Measurements from ENCODE around the gene VAV3.

VAV3 gene

GRCh38 chr1:107941531-107941930, 23.4 kb downstream of the VAV3 start:
- no peak for ATAC-seq (replicated peaks; ENCODE audit: extremely low read depth, poor library complexity, severe bottlenecking)
- peaks cover 62% of the 10 kb centered on the region for H3K4me1 Mint-ChIP-seq
- H3K27ac Mint-ChIP-seq (ENCODE audit: low read depth), result peak overlapping the region; percentile 93
- no peaks in the 10 kb centered on the region for H3K9me3 Mint-ChIP-seq
- peak overlapping the region; percentile 4 for H3K4me3 Mint-ChIP-seq
- H3K27me3 Mint-ChIP-seq, result no peaks in the 10 kb centered on the region
- DNase-seq (ENCODE audit: low spot score in 2 of 2), result no peak
- peaks cover 6% of the 10 kb centered on the region for H3K36me3 Mint-ChIP-seq (ENCODE audit: insufficient read depth)

- no peak overlapping the region for H3K4me3 Mint-ChIP-seq
- DNase-seq (ENCODE audit: low spot score in 2 of 2), result no peak
- H3K27ac Mint-ChIP-seq (ENCODE audit: low read depth), result peak overlapping the region; percentile 93
- H3K36me3 Mint-ChIP-seq (ENCODE audit: insufficient read depth), result peaks cover 6% of the 10 kb centered on the region
- peaks cover 63% of the 10 kb centered on the region for H3K4me1 Mint-ChIP-seq
- H3K27me3 Mint-ChIP-seq, result no peaks in the 10 kb centered on the region
- H3K9me3 Mint-ChIP-seq, result no peaks in the 10 kb centered on the region
- ATAC-seq (replicated peaks; ENCODE audit: extremely low read depth, poor library complexity, severe bottlenecking), result no peak
These were observed 23.9 kb downstream of the VAV3 start for GRCh38 chr1:107941123-107941522.

- H3K4me1 Mint-ChIP-seq, result peaks cover 67% of the 10 kb centered on the region
- ATAC-seq (replicated peaks; ENCODE audit: extremely low read depth, poor library complexity, severe bottlenecking) (no peak), DNase-seq (ENCODE audit: low spot score in 2 of 2) (no peak)
- no peaks in the 10 kb centered on the region for H3K9me3 Mint-ChIP-seq
- no peak overlapping the region for H3K27ac Mint-ChIP-seq (ENCODE audit: low read depth)
- peaks cover 8% of the 10 kb centered on the region for H3K36me3 Mint-ChIP-seq (ENCODE audit: insufficient read depth)
- no peaks in the 10 kb centered on the region for H3K27me3 Mint-ChIP-seq
- H3K4me3 Mint-ChIP-seq, result no peak overlapping the region
These were observed 24.3 kb downstream of the VAV3 start for GRCh38 chr1:107940701-107941100.

- Mint-ChIP-seq H3K9me3 (no peaks in the 10 kb centered on the region), H3K27ac (ENCODE audit: low read depth) (peak overlapping the region; percentile 16), H3K36me3 (ENCODE audit: insufficient read depth) (peaks cover 9% of the 10 kb centered on the region), H3K27me3 (no peaks in the 10 kb centered on the region), H3K4me3 (no peak overlapping the region), H3K4me1 (peaks cover 73% of the 10 kb centered on the region)
- DNase-seq (ENCODE audit: low spot score in 2 of 2) (no peak), ATAC-seq (replicated peaks; ENCODE audit: extremely low read depth, poor library complexity, severe bottlenecking) (no peak)
These were observed 24.9 kb downstream of the VAV3 start for GRCh38 chr1:107940017-107940577.

- peaks cover 9% of the 10 kb centered on the region for H3K36me3 Mint-ChIP-seq (ENCODE audit: insufficient read depth)
- no peak overlapping the region for H3K27ac Mint-ChIP-seq (ENCODE audit: low read depth)
- no peaks in the 10 kb centered on the region for H3K9me3 Mint-ChIP-seq
- peaks cover 81% of the 10 kb centered on the region for H3K4me1 Mint-ChIP-seq
- H3K27me3 Mint-ChIP-seq, result no peaks in the 10 kb centered on the region
- DNase-seq (ENCODE audit: low spot score in 2 of 2), result no peak
- no peak for ATAC-seq (replicated peaks; ENCODE audit: extremely low read depth, poor library complexity, severe bottlenecking)
- no peak overlapping the region for H3K4me3 Mint-ChIP-seq
These were observed 25.7 kb downstream of the VAV3 start for GRCh38 chr1:107939256-107939655.

GRCh38 chr1:107936498-107937481, 28.2 kb downstream of the VAV3 start:
- Mint-ChIP-seq H3K27ac (ENCODE audit: low read depth) (peak overlapping the region; percentile 82), H3K27me3 (no peaks in the 10 kb centered on the region), H3K36me3 (ENCODE audit: insufficient read depth) (peaks cover 7% of the 10 kb centered on the region), H3K4me1 (peaks cover 70% of the 10 kb centered on the region), H3K4me3 (peak overlapping the region; percentile 73), H3K9me3 (no peaks in the 10 kb centered on the region)
- peak; percentile 16 to 69 for DNase-seq (ENCODE audit: low spot score in 2 of 2)
- ATAC-seq (replicated peaks; ENCODE audit: extremely low read depth, poor library complexity, severe bottlenecking), result peak; percentile 93

GRCh38 chr1:107935396-107936064, 29.4 kb downstream of the VAV3 start:
- no peak for ATAC-seq (replicated peaks; ENCODE audit: extremely low read depth, poor library complexity, severe bottlenecking)
- DNase-seq (ENCODE audit: low spot score in 2 of 2), result no peak
- Mint-ChIP-seq H3K4me3 (peak overlapping the region; percentile 50), H3K36me3 (ENCODE audit: insufficient read depth) (peaks cover 7% of the 10 kb centered on the region), H3K4me1 (peaks cover 61% of the 10 kb centered on the region), H3K27me3 (no peaks in the 10 kb centered on the region), H3K9me3 (no peaks in the 10 kb centered on the region), H3K27ac (ENCODE audit: low read depth) (peak overlapping the region; percentile 67)

- Mint-ChIP-seq H3K27ac (ENCODE audit: low read depth) (no peak overlapping the region), H3K4me1 (peaks cover 60% of the 10 kb centered on the region), H3K4me3 (peak overlapping the region; percentile 50), H3K9me3 (no peaks in the 10 kb centered on the region), H3K36me3 (ENCODE audit: insufficient read depth) (peaks cover 7% of the 10 kb centered on the region), H3K27me3 (no peaks in the 10 kb centered on the region)
- ATAC-seq (replicated peaks; ENCODE audit: extremely low read depth, poor library complexity, severe bottlenecking) (no peak), DNase-seq (ENCODE audit: low spot score in 2 of 2) (no peak)
These were observed 30.4 kb downstream of the VAV3 start for GRCh38 chr1:107934578-107934977.

GRCh38 chr1:107933736-107934135, 31.2 kb downstream of the VAV3 start:
- Mint-ChIP-seq H3K27me3 (no peaks in the 10 kb centered on the region), H3K4me3 (no peak overlapping the region), H3K27ac (ENCODE audit: low read depth) (no peak overlapping the region), H3K36me3 (ENCODE audit: insufficient read depth) (peaks cover 7% of the 10 kb centered on the region), H3K9me3 (no peaks in the 10 kb centered on the region), H3K4me1 (peaks cover 59% of the 10 kb centered on the region)
- ATAC-seq (replicated peaks; ENCODE audit: extremely low read depth, poor library complexity, severe bottlenecking) (no peak), DNase-seq (ENCODE audit: low spot score in 2 of 2) (no peak)

- Mint-ChIP-seq H3K9me3 (no peaks in the 10 kb centered on the region), H3K4me1 (peaks cover 61% of the 10 kb centered on the region), H3K36me3 (ENCODE audit: insufficient read depth) (peaks cover 3% of the 10 kb centered on the region), H3K27me3 (no peaks in the 10 kb centered on the region), H3K4me3 (no peak overlapping the region), H3K27ac (ENCODE audit: low read depth) (no peak overlapping the region)
- ATAC-seq (replicated peaks; ENCODE audit: extremely low read depth, poor library complexity, severe bottlenecking) (no peak), DNase-seq (ENCODE audit: low spot score in 2 of 2) (no peak)
These were observed 34.7 kb downstream of the VAV3 start for GRCh38 chr1:107930292-107930691.

GRCh38 chr1:107927820-107928219, 37.2 kb downstream of the VAV3 start:
- Mint-ChIP-seq H3K27me3 (no peaks in the 10 kb centered on the region), H3K36me3 (ENCODE audit: insufficient read depth) (peaks cover 3% of the 10 kb centered on the region), H3K27ac (ENCODE audit: low read depth) (peak overlapping the region; percentile 26), H3K4me3 (no peak overlapping the region), H3K9me3 (no peaks in the 10 kb centered on the region), H3K4me1 (peaks cover 56% of the 10 kb centered on the region)
- no peak for ATAC-seq (replicated peaks; ENCODE audit: extremely low read depth, poor library complexity, severe bottlenecking)
- DNase-seq (ENCODE audit: low spot score in 2 of 2), result no peak

- ATAC-seq (replicated peaks; ENCODE audit: extremely low read depth, poor library complexity, severe bottlenecking), result no peak
- H3K9me3 Mint-ChIP-seq, result no peaks in the 10 kb centered on the region
- no peak overlapping the region for H3K4me3 Mint-ChIP-seq
These were observed 38.4 kb downstream of the VAV3 start for GRCh38 chr1:107926436-107927080.

More at GRCh38 chr1:107926436-107927080, 38.4 kb downstream of the VAV3 start:
- peaks cover 3% of the 10 kb centered on the region for H3K36me3 Mint-ChIP-seq (ENCODE audit: insufficient read depth)
- peaks cover 48% of the 10 kb centered on the region for H3K4me1 Mint-ChIP-seq
- DNase-seq (ENCODE audit: low spot score in 2 of 2), result no peak
- no peaks in the 10 kb centered on the region for H3K27me3 Mint-ChIP-seq
- no peak overlapping the region for H3K27ac Mint-ChIP-seq (ENCODE audit: low read depth)

Data from central memory CD8-positive, alpha-beta T cell (primary cell).